ENCODE measurements around the gene PITX1.

PITX1 gene

GRCh38 chr5:135065306-135066265, 31.6 kb upstream of the PITX1 start:
- Mint-ChIP-seq H3K36me3 (no peaks in the 10 kb centered on the region), H3K4me1 (no peaks in the 10 kb centered on the region), H3K4me3 (no peak overlapping the region), H3K9me3 (no peaks in the 10 kb centered on the region), H3K27me3 (no peaks in the 10 kb centered on the region), H3K27ac (no peak overlapping the region)

GRCh38 chr5:135064235-135064570, 30.2 kb upstream of the PITX1 start:
- H3K4me3 Mint-ChIP-seq = no peak overlapping the region
- no peaks in the 10 kb centered on the region for H3K9me3 Mint-ChIP-seq
- H3K4me1 Mint-ChIP-seq = no peaks in the 10 kb centered on the region
- H3K27ac Mint-ChIP-seq = no peak overlapping the region
- H3K27me3 Mint-ChIP-seq = no peaks in the 10 kb centered on the region
- no peaks in the 10 kb centered on the region for H3K36me3 Mint-ChIP-seq

- Mint-ChIP-seq H3K36me3 (no peaks in the 10 kb centered on the region), H3K27me3 (no peaks in the 10 kb centered on the region), H3K4me1 (no peaks in the 10 kb centered on the region), H3K27ac (no peak overlapping the region), H3K4me3 (no peak overlapping the region), H3K9me3 (no peaks in the 10 kb centered on the region)
These were observed 29.6 kb upstream of the PITX1 start for GRCh38 chr5:135063511-135064234.

GRCh38 chr5:135063056-135063445, 29.0 kb upstream of the PITX1 start:
- Mint-ChIP-seq H3K27me3 (no peaks in the 10 kb centered on the region), H3K9me3 (no peaks in the 10 kb centered on the region), H3K27ac (no peak overlapping the region), H3K4me1 (no peaks in the 10 kb centered on the region), H3K4me3 (no peak overlapping the region), H3K36me3 (no peaks in the 10 kb centered on the region)

GRCh38 chr5:135062216-135063055, 28.4 kb upstream of the PITX1 start:
- Mint-ChIP-seq H3K4me3 (no peak overlapping the region), H3K36me3 (no peaks in the 10 kb centered on the region), H3K9me3 (no peaks in the 10 kb centered on the region), H3K27ac (no peak overlapping the region), H3K27me3 (no peaks in the 10 kb centered on the region), H3K4me1 (no peaks in the 10 kb centered on the region)

GRCh38 chr5:135061001-135061400, 27.0 kb upstream of the PITX1 start:
- Mint-ChIP-seq H3K36me3 (no peaks in the 10 kb centered on the region), H3K27me3 (no peaks in the 10 kb centered on the region), H3K27ac (no peak overlapping the region), H3K4me3 (no peak overlapping the region), H3K4me1 (no peaks in the 10 kb centered on the region), H3K9me3 (no peaks in the 10 kb centered on the region)

GRCh38 chr5:135060021-135060420, 26.0 kb upstream of the PITX1 start:
- H3K27me3 Mint-ChIP-seq = no peaks in the 10 kb centered on the region
- H3K36me3 Mint-ChIP-seq = no peaks in the 10 kb centered on the region
- no peaks in the 10 kb centered on the region for H3K4me1 Mint-ChIP-seq
- no peaks in the 10 kb centered on the region for H3K9me3 Mint-ChIP-seq
- H3K27ac Mint-ChIP-seq = no peak overlapping the region
- H3K4me3 Mint-ChIP-seq = no peak overlapping the region

- H3K36me3 Mint-ChIP-seq = no peaks in the 10 kb centered on the region
- H3K27me3 Mint-ChIP-seq = no peaks in the 10 kb centered on the region
- H3K9me3 Mint-ChIP-seq = no peaks in the 10 kb centered on the region
- H3K4me1 Mint-ChIP-seq = no peaks in the 10 kb centered on the region
- no peak overlapping the region for H3K27ac Mint-ChIP-seq
- H3K4me3 Mint-ChIP-seq = no peak overlapping the region
These were observed 25.2 kb upstream of the PITX1 start for GRCh38 chr5:135059000-135059923.

GRCh38 chr5:135058331-135058732, 24.3 kb upstream of the PITX1 start:
- no peaks in the 10 kb centered on the region for H3K4me1 Mint-ChIP-seq
- no peaks in the 10 kb centered on the region for H3K36me3 Mint-ChIP-seq
- no peak overlapping the region for H3K27ac Mint-ChIP-seq
- no peak overlapping the region for H3K4me3 Mint-ChIP-seq
- peaks cover 2% of the 10 kb centered on the region for H3K27me3 Mint-ChIP-seq
- H3K9me3 Mint-ChIP-seq = no peaks in the 10 kb centered on the region

GRCh38 chr5:135057233-135057632, 23.2 kb upstream of the PITX1 start:
- Mint-ChIP-seq H3K27ac (no peak overlapping the region), H3K36me3 (no peaks in the 10 kb centered on the region), H3K4me1 (no peaks in the 10 kb centered on the region), H3K27me3 (peaks cover 10% of the 10 kb centered on the region), H3K4me3 (no peak overlapping the region), H3K9me3 (no peaks in the 10 kb centered on the region)

- no peaks in the 10 kb centered on the region for H3K4me1 Mint-ChIP-seq
- peaks cover 14% of the 10 kb centered on the region for H3K27me3 Mint-ChIP-seq
- no peaks in the 10 kb centered on the region for H3K9me3 Mint-ChIP-seq
- no peaks in the 10 kb centered on the region for H3K36me3 Mint-ChIP-seq
- no peak overlapping the region for H3K27ac Mint-ChIP-seq
- H3K4me3 Mint-ChIP-seq = no peak overlapping the region
These were observed 22.4 kb upstream of the PITX1 start for GRCh38 chr5:135056316-135057030.

- H3K4me1 Mint-ChIP-seq = no peaks in the 10 kb centered on the region
- no peak overlapping the region for H3K4me3 Mint-ChIP-seq
- peaks cover 22% of the 10 kb centered on the region for H3K27me3 Mint-ChIP-seq
- no peaks in the 10 kb centered on the region for H3K9me3 Mint-ChIP-seq
- no peak overlapping the region for H3K27ac Mint-ChIP-seq
- H3K36me3 Mint-ChIP-seq = no peaks in the 10 kb centered on the region
These were observed 21.4 kb upstream of the PITX1 start for GRCh38 chr5:135055396-135055795.

- H3K27ac Mint-ChIP-seq = no peak overlapping the region
- H3K4me1 Mint-ChIP-seq = no peaks in the 10 kb centered on the region
- no peaks in the 10 kb centered on the region for H3K9me3 Mint-ChIP-seq
- no peak overlapping the region for H3K4me3 Mint-ChIP-seq
- H3K36me3 Mint-ChIP-seq = no peaks in the 10 kb centered on the region
- peaks cover 27% of the 10 kb centered on the region for H3K27me3 Mint-ChIP-seq
These were observed 20.5 kb upstream of the PITX1 start for GRCh38 chr5:135054546-135054945.

- Mint-ChIP-seq H3K27me3 (peaks cover 28% of the 10 kb centered on the region), H3K4me3 (no peak overlapping the region), H3K9me3 (no peaks in the 10 kb centered on the region), H3K36me3 (no peaks in the 10 kb centered on the region), H3K27ac (no peak overlapping the region), H3K4me1 (no peaks in the 10 kb centered on the region)
These were observed 20.0 kb upstream of the PITX1 start for GRCh38 chr5:135053989-135054388.
